IPS-18c (cell line): ENCODE data around the gene CD274.

Experiments used
- H3K4me3 ChIP-seq: 2 replicates; pipeline ENCODE4 v1.7.0; 2013; ENCODE audit warnings: low read depth, mild to moderate bottlenecking, low read length, moderate library complexity; ENCODE audit not compliant: insufficient read depth
- H3K9me3 ChIP-seq: one replicate; pipeline ENCODE4 v1.6.1; 2013; ENCODE audit warnings: mild to moderate bottlenecking, low read length, moderate library complexity; ENCODE audit not compliant: control insufficient read depth, insufficient read depth

CD274 gene

GRCh38 chr9:5510360-5510931 is 60.1 kb downstream of the CD274 start, which contains the start of gene PDCD1LG2:
Gene PDCD1LG2 (plus strand): TSS chr9:5510531. CDS start chr9:5522547, 12,016 bp downstream.
- H3K9me3 ChIP-seq = no peaks in the 10 kb centered on the region
- no peak within 1 kb of the TSS for H3K4me3 ChIP-seq

GRCh38 chr9:5510989-5511388 is 60.6 kb downstream of the CD274 start:
- H3K9me3 ChIP-seq = no peaks in the 10 kb centered on the region
- no peak overlapping the region for H3K4me3 ChIP-seq

GRCh38 chr9:5511476-5511875 is 61.1 kb downstream of the CD274 start:
- H3K4me3 ChIP-seq = no peak overlapping the region
- H3K9me3 ChIP-seq = no peaks in the 10 kb centered on the region

GRCh38 chr9:5511935-5512580 is 61.7 kb downstream of the CD274 start:
- Histone ChIP-seq H3K9me3 (no peaks in the 10 kb centered on the region), H3K4me3 (no peak overlapping the region)

GRCh38 chr9:5512658-5513452 is 62.5 kb downstream of the CD274 start:
- Histone ChIP-seq H3K4me3 (no peak overlapping the region), H3K9me3 (no peaks in the 10 kb centered on the region)

GRCh38 chr9:5513966-5514616 is 63.7 kb downstream of the CD274 start:
- Histone ChIP-seq H3K9me3 (no peaks in the 10 kb centered on the region), H3K4me3 (no peak overlapping the region)

GRCh38 chr9:5514617-5515260 is 64.4 kb downstream of the CD274 start:
- Histone ChIP-seq H3K4me3 (no peak overlapping the region), H3K9me3 (no peaks in the 10 kb centered on the region)

- Histone ChIP-seq H3K4me3 (no peak overlapping the region), H3K9me3 (no peaks in the 10 kb centered on the region)
Measured at GRCh38 chr9:5515261-5515650, 64.9 kb downstream of the CD274 start.

GRCh38 chr9:5516453-5517220 is 66.3 kb downstream of the CD274 start:
- Histone ChIP-seq H3K4me3 (no peak overlapping the region), H3K9me3 (no peaks in the 10 kb centered on the region)

- Histone ChIP-seq H3K4me3 (no peak overlapping the region), H3K9me3 (no peaks in the 10 kb centered on the region)
Measured at GRCh38 chr9:5518171-5518936, 68.0 kb downstream of the CD274 start.

- Histone ChIP-seq H3K9me3 (no peaks in the 10 kb centered on the region), H3K4me3 (0 out of 2 replicates have a peak overlapping the region, but pooled peaks have one; percentile 12)
Measured at GRCh38 chr9:5518937-5519319, 68.6 kb downstream of the CD274 start.
